ENCODE measurements around the gene LCMT2.

Gene LCMT2

GRCh38 chr15:43318990-43319771 is 11.2 kb downstream of the LCMT2 start:
- no peak; the same call in 1 of the 2 replicates for TF ChIP-seq CTCF (IDR thresholded peaks at IDR 0.05)
- TF ChIP-seq ZFX (IDR thresholded peaks at IDR 0.05; ENCODE audit: borderline replicate concordance) = no peak
- no peak overlapping the region for H3K27ac ChIP-seq

- no peak overlapping the region for H3K27ac ChIP-seq
- no peak for TF ChIP-seq CTCF (IDR thresholded peaks at IDR 0.05)
- TF ChIP-seq ZFX (IDR thresholded peaks at IDR 0.05; ENCODE audit: borderline replicate concordance) = no peak
Measured at GRCh38 chr15:43317566-43318184, 12.7 kb downstream of the LCMT2 start.

- TF ChIP-seq ZFX (IDR thresholded peaks at IDR 0.05; ENCODE audit: borderline replicate concordance) = no peak
- TF ChIP-seq CTCF (IDR thresholded peaks at IDR 0.05) = no peak
- no peak overlapping the region for H3K27ac ChIP-seq
Measured at GRCh38 chr15:43316971-43317346, 13.4 kb downstream of the LCMT2 start.

GRCh38 chr15:43316016-43316970 is 14.1 kb downstream of the LCMT2 start:
- TF ChIP-seq CTCF (IDR thresholded peaks at IDR 0.05) (no peak), ZFX (IDR thresholded peaks at IDR 0.05; ENCODE audit: borderline replicate concordance) (no peak)
- no peak overlapping the region for H3K27ac ChIP-seq

GRCh38 chr15:43314171-43314570 is 16.2 kb downstream of the LCMT2 start:
- H3K27ac ChIP-seq = no peak overlapping the region
- no peak for TF ChIP-seq ZFX (IDR thresholded peaks at IDR 0.05; ENCODE audit: borderline replicate concordance)
- no peak for TF ChIP-seq CTCF (IDR thresholded peaks at IDR 0.05)

GRCh38 chr15:43312378-43312777 is 18.0 kb downstream of the LCMT2 start:
- no peak overlapping the region for H3K27ac ChIP-seq
- TF ChIP-seq CTCF (IDR thresholded peaks at IDR 0.05) (no peak), ZFX (IDR thresholded peaks at IDR 0.05; ENCODE audit: borderline replicate concordance) (no peak)

Measured in 22Rv1 (cell line).